ENCODE results near the gene NFATC3.

The NFATC3 gene

GRCh38 chr16:68249371-68249770 lies 164.2 kb downstream of the NFATC3 start:
- no peak overlapping the region for H3K4me3 ChIP-seq
- H3K27ac ChIP-seq: peak overlapping the region in 1 of 2 donors; percentile 31
- no peak for TF ChIP-seq CTCF (IDR thresholded peaks at IDR 0.05)
- DNase-seq (ENCODE audit: low spot score): no peak

DNA sequence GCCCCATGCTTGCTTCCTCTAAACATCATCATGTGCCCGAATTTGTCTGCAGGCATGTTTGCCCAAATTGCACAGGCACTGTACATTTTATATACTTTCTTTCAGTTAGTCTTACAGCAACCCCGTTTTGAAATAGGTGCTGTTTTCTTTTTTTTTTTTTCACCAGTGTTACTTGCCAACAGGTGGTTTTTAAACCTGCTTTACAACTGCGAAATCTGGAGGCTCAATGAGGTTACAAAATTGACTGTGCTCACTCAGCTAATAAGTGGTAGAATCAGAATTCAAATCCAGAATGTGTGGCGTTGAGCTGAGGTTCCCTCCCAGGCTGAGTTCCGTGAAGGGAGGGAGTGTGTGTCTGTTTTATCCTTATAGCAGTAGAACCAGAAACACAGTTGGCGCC lies 165.8 kb downstream of the NFATC3 start:
- DNase-seq (ENCODE audit: low spot score): no peak
- no peak overlapping the region for H3K4me3 ChIP-seq
- no peak overlapping the region for H3K27ac ChIP-seq
- no peak for TF ChIP-seq CTCF (IDR thresholded peaks at IDR 0.05)

- Histone ChIP-seq H3K27ac (no peak overlapping the region), H3K4me3 (no peak overlapping the region)
- no peak for DNase-seq (ENCODE audit: low spot score)
- no peak for TF ChIP-seq CTCF (IDR thresholded peaks at IDR 0.05)
Measured at GRCh38 chr16:68251832-68252231, 166.7 kb downstream of the NFATC3 start.

DNA sequence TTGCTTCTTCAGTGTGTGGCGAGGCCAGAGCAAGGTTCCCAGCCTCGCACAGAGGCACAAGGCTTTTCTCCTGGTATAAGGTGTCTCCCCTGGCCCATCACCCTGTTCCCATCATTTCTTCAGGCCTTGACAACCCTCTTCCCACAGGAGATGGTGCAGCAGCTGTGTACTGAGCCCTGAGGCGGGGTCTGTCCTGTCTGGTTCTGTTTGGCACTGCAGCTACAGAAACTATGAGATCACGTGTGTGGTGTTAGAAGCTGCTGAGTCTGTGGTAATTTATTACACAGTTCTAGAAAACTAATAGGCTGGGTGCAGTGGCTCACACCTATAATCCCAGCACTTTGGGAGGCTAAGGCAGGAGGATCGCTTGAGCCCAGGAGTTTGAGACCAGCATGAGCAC lies 167.2 kb downstream of the NFATC3 start:
- H3K27ac ChIP-seq: no peak overlapping the region
- TF ChIP-seq CTCF (IDR thresholded peaks at IDR 0.05): no peak
- no peak for DNase-seq (ENCODE audit: low spot score)
- no peak overlapping the region for H3K4me3 ChIP-seq

DNA sequence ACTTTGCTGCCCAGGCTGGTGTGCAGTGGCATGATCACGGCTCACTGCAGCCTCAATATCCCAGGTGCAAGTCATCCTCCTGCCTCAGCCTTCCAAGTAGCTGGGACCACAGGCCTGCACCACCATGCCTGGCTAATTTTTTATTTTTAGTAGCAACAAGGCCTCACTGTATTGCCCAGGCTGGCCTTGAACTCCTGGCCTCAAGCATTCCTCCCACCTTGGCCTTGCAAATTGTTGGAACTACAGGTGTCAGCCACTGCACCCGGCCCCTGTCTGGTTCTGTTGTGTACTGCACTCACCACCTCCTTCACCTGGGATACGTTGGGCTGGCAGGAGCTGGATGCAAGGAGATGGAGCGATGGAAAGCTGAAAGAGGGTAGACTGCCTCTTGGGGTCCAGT lies 168.6 kb downstream of the NFATC3 start:
- Histone ChIP-seq H3K4me3 (no peak overlapping the region), H3K27ac (no peak overlapping the region)
- no peak for DNase-seq (ENCODE audit: low spot score)
- no peak for TF ChIP-seq CTCF (IDR thresholded peaks at IDR 0.05)

- DNase-seq (ENCODE audit: low spot score): no peak
- no peak for TF ChIP-seq CTCF (IDR thresholded peaks at IDR 0.05)
- Histone ChIP-seq H3K27ac (no peak overlapping the region), H3K4me3 (no peak overlapping the region)
Measured at GRCh38 chr16:68255712-68256111, 170.5 kb downstream of the NFATC3 start.

- no peak overlapping the region for H3K4me3 ChIP-seq
- peak overlapping the region in 1 of 2 donors; percentile 60 for H3K27ac ChIP-seq
- TF ChIP-seq CTCF (IDR thresholded peaks at IDR 0.05): no peak
- no peak for DNase-seq (ENCODE audit: low spot score)
Measured at GRCh38 chr16:68257251-68257905, 172.2 kb downstream of the NFATC3 start.
